RWPE2 (cell line): ENCODE data around the gene FOXO3.

Source experiments
- ATAC-seq: fragments of 200-7000 bp; cut with Tn5 transposase; 3 replicates; pipeline ENCODE4 v1.9.1; 2021; ENCODE audit warnings: low read depth
- DNase-seq: peaks from one replicate; pipeline ENCODE4 v3.0.0-alpha.2; 2020; ENCODE audit warnings: low spot score
- H3K27ac ChIP-seq: fragments of 450-650 bp; 2 replicates; pipeline ENCODE4 v1.5.1; 2017; ENCODE audit warnings: mild to moderate bottlenecking; ENCODE audit not compliant: poor library complexity, severe bottlenecking
- H3K27me3 ChIP-seq: fragments of 250-450 bp; sonication (Bioruptor Pico); 2 replicates; pipeline ENCODE4 v1.5.1; 2021; ENCODE audit warnings: mild to moderate bottlenecking, moderate library complexity; ENCODE audit not compliant: insufficient read depth, poor library complexity, severe bottlenecking
- H3K36me3 ChIP-seq: fragments of 250-450 bp; sonication (Bioruptor Pico); 2 replicates; pipeline ENCODE4 v1.5.1; 2020; ENCODE audit warnings: low read depth, mild to moderate bottlenecking, moderate library complexity
- H3K4me1 ChIP-seq: fragments of 250-450 bp; sonication (Bioruptor Pico); 2 replicates; pipeline ENCODE4 v1.5.1; 2021; ENCODE audit warnings: mild to moderate bottlenecking, moderate library complexity; ENCODE audit not compliant: insufficient read depth, poor library complexity, severe bottlenecking
- H3K4me3 ChIP-seq: fragments of 250-450 bp; sonication (Bioruptor Pico); 2 replicates; pipeline ENCODE4 v1.5.1; 2021; ENCODE audit warnings: mild to moderate bottlenecking, moderate library complexity; ENCODE audit not compliant: severe bottlenecking
- H3K9me3 ChIP-seq: fragments of 250-450 bp; sonication (Bioruptor Pico); 2 replicates; pipeline ENCODE4 v1.5.1; 2021; ENCODE audit warnings: mild to moderate bottlenecking, moderate library complexity; ENCODE audit not compliant: severe bottlenecking
- CTCF ChIP-seq: fragments of 450-650 bp; IDR thresholded peaks from one replicate; pipeline ENCODE4 v1.5.1; 2017; ENCODE audit warnings: mild to moderate bottlenecking, moderate library complexity; ENCODE audit not compliant: poor library complexity, severe bottlenecking

Gene FOXO3

GRCh38 chr6:108716801-108717791, 156.4 kb downstream of the FOXO3 start:
- no peaks in the 10 kb centered on the region for H3K36me3 ChIP-seq
- peaks cover 5% of the 10 kb centered on the region for H3K4me1 ChIP-seq
- H3K9me3 ChIP-seq = no peaks in the 10 kb centered on the region
- H3K27me3 ChIP-seq = no peaks in the 10 kb centered on the region
- no peak for TF ChIP-seq CTCF
- H3K4me3 ChIP-seq = no peak overlapping the region
- DNase-seq (no peak), ATAC-seq (no peak)
- no peak overlapping the region for H3K27ac ChIP-seq

- H3K4me3 ChIP-seq = no peak overlapping the region
- DNase-seq (no peak), ATAC-seq (no peak)
- TF ChIP-seq CTCF = no peak
- H3K27ac ChIP-seq = no peak overlapping the region
- no peaks in the 10 kb centered on the region for H3K36me3 ChIP-seq
- H3K27me3 ChIP-seq = no peaks in the 10 kb centered on the region
- no peaks in the 10 kb centered on the region for H3K9me3 ChIP-seq
- H3K4me1 ChIP-seq = peaks cover 5% of the 10 kb centered on the region
These were observed 158.8 kb downstream of the FOXO3 start for GRCh38 chr6:108719477-108719876.

- Histone ChIP-seq H3K27me3 (no peaks in the 10 kb centered on the region), H3K4me1 (peaks cover 5% of the 10 kb centered on the region), H3K36me3 (no peaks in the 10 kb centered on the region), H3K4me3 (no peak overlapping the region), H3K9me3 (no peaks in the 10 kb centered on the region), H3K27ac (peak overlapping the region; percentile 9)
- ATAC-seq = peak; percentile 17; the same call in 1 of the 3 replicates
- TF ChIP-seq CTCF = no peak
- DNase-seq = no peak
These were observed 160.1 kb downstream of the FOXO3 start for GRCh38 chr6:108720827-108721226.

- peaks cover 5% of the 10 kb centered on the region for H3K4me1 ChIP-seq
- ATAC-seq (no peak), DNase-seq (no peak)
- no peaks in the 10 kb centered on the region for H3K36me3 ChIP-seq
- H3K27ac ChIP-seq = peak overlapping the region; percentile 9
- H3K9me3 ChIP-seq = no peaks in the 10 kb centered on the region
- H3K27me3 ChIP-seq = no peaks in the 10 kb centered on the region
- no peak for TF ChIP-seq CTCF
- H3K4me3 ChIP-seq = no peak overlapping the region
These were observed 160.6 kb downstream of the FOXO3 start for GRCh38 chr6:108721286-108721685.

- H3K36me3 ChIP-seq = no peaks in the 10 kb centered on the region
- H3K27me3 ChIP-seq = no peaks in the 10 kb centered on the region
- no peak for TF ChIP-seq CTCF
- H3K4me1 ChIP-seq = peaks cover 5% of the 10 kb centered on the region
- DNase-seq (no peak), ATAC-seq (no peak)
- H3K9me3 ChIP-seq = no peaks in the 10 kb centered on the region
- no peak overlapping the region for H3K4me3 ChIP-seq
- H3K27ac ChIP-seq = no peak overlapping the region
These were observed 162.9 kb downstream of the FOXO3 start for GRCh38 chr6:108723594-108723993.
